H1 (cell line): Measurements from ENCODE around the gene DDX31. TPM values are rescaled to one million over a fixed set of nuclear protein-coding genes. Genes with fewer than 3 reads are reported as not detected.

Source experiments
- EGR1 ChIP-seq: IDR thresholded peaks from 2 replicates; pipeline ENCODE4 v1.6.1; 2011; ENCODE audit warnings: low read depth, low read length, borderline replicate concordance
- FOSL1 ChIP-seq: IDR thresholded peaks from 2 replicates; pipeline ENCODE4 v1.6.1; 2011; ENCODE audit warnings: mild to moderate bottlenecking, low read depth, low read length, moderate library complexity; ENCODE audit not compliant: insufficient read depth
- KDM5A ChIP-seq: fragments of 200-600 bp; IDR thresholded peaks from 2 replicates; pipeline ENCODE4 v1.7.1; 2012; ENCODE audit warnings: mild to moderate bottlenecking, low read length, inconsistent platforms, mixed read lengths
- NRF1 ChIP-seq: IDR thresholded peaks from 2 replicates; pipeline ENCODE4 v1.6.1; 2011; ENCODE audit warnings: mild to moderate bottlenecking, low read depth, low read length, improper control_type of control experiment
- POU5F1 ChIP-seq: IDR thresholded peaks from 2 replicates; pipeline ENCODE4 v1.6.1; 2011; ENCODE audit warnings: low read depth, mild to moderate bottlenecking, low read length, moderate library complexity
- RXRA ChIP-seq: IDR thresholded peaks from 2 replicates; pipeline ENCODE4 v1.6.1; 2011; ENCODE audit warnings: low read depth, mild to moderate bottlenecking, low read length, moderate library complexity; ENCODE audit not compliant: insufficient read depth
- SAP30 ChIP-seq: fragments of 300-600 bp; sonication (generic); IDR thresholded peaks from 2 replicates; pipeline ENCODE4 v1.7.1; 2012; ENCODE audit warnings: low read length, moderate library complexity, mild to moderate bottlenecking, inconsistent platforms; ENCODE audit not compliant: insufficient read depth, insufficient replicate concordance
- SIN3A ChIP-seq, 2 experiments: IDR thresholded peaks in 1 of 2; conservative IDR thresholded peaks in 1 of 2; 2 replicates each; pipeline ENCODE4 v1.6.1; 2011 to 2012; ENCODE audit warnings: low read length in 2 of 2, improper control_type of control experiment in 1 of 2, low read depth in 1 of 2, mild to moderate bottlenecking in 1 of 2
- TEAD4 ChIP-seq: IDR thresholded peaks from 2 replicates; pipeline ENCODE4 v1.6.1; 2012; ENCODE audit warnings: low read depth, low read length, inconsistent platforms, mixed read lengths
- polyA plus RNA-seq, 7 experiments: library from polyadenylated mRNA; depleted of rRNA in 3 of 7; stranded (reverse) in 5 of 7; unstranded in 2 of 7; fragments of >200 nt in 5 of 7; fragments of 200-250 nt in 2 of 7; gene quantifications; 1 replicate in 5 of 7; 2 replicates in 1 of 7; 4 replicates in 1 of 7; pipeline versions ENCODE4 v1.2.1 to v1.2.3, GENCODE V29; 2011 to 2013; ENCODE audit warnings: missing spikeins in 2 of 7, mixed read lengths in 2 of 7
- total RNA-seq: library from RNA; stranded (reverse); fragmentation: NEBNext Ultra II Directional; extraction: Animal tissue kit (Norgen Biotek cat#: 25700); gene quantifications from 2 replicates; pipeline ENCODE4 v1.2.1, GENCODE V29; 2021
- TF ChIP-seq, protein P1 (sequence below): fragments of 300-600 bp; sonication (generic); IDR thresholded peaks from 2 replicates; pipeline ENCODE4 v1.7.1; 2012; ENCODE audit warnings: low read length, moderate library complexity, mild to moderate bottlenecking, inconsistent platforms; ENCODE audit not compliant: insufficient replicate concordance

The DDX31 gene
- total and polyA plus RNA-seq, 2 of the 8 experiments (the other 6 are each of a cell fraction or from before 2014, with no cell fraction given): 9.5 to 23.7 TPM

DNA sequence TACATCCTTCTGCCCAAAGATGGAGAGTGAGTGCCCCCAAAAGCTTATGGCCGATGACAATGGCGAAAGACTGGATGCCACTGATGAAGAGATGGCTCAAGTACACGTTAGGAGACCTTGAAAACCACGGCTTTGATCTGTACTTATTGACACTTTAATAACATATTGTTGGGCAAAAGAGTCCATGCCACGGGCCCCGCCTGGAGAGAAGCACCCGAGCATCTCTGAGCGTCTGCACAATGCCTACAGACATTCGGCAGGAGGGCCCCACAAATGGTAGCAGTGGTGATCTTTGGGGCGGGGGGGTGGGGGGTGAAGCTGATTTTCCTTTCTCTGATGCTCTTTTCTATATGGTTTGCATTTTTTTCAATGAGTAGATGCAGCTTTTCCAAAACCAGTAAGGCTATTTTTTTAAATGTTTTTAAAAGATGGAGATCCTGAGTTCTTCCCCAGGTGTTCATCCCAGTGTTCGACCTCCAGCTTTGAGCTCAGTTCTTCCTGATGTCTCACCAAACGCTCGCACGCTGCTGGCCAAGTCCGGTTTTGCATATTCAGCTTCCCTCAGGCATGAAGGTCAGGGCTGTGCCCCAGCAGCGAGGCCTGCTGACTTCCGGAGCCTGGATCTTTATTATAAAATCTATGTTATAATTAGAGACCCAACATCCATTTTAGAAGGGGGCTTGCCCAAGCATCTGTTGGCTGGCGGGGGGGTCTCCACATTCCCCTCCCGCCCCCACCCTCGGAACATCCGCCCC, 121.6 kb downstream of the DDX31 start (continued):
- TF ChIP-seq, protein P1, sequence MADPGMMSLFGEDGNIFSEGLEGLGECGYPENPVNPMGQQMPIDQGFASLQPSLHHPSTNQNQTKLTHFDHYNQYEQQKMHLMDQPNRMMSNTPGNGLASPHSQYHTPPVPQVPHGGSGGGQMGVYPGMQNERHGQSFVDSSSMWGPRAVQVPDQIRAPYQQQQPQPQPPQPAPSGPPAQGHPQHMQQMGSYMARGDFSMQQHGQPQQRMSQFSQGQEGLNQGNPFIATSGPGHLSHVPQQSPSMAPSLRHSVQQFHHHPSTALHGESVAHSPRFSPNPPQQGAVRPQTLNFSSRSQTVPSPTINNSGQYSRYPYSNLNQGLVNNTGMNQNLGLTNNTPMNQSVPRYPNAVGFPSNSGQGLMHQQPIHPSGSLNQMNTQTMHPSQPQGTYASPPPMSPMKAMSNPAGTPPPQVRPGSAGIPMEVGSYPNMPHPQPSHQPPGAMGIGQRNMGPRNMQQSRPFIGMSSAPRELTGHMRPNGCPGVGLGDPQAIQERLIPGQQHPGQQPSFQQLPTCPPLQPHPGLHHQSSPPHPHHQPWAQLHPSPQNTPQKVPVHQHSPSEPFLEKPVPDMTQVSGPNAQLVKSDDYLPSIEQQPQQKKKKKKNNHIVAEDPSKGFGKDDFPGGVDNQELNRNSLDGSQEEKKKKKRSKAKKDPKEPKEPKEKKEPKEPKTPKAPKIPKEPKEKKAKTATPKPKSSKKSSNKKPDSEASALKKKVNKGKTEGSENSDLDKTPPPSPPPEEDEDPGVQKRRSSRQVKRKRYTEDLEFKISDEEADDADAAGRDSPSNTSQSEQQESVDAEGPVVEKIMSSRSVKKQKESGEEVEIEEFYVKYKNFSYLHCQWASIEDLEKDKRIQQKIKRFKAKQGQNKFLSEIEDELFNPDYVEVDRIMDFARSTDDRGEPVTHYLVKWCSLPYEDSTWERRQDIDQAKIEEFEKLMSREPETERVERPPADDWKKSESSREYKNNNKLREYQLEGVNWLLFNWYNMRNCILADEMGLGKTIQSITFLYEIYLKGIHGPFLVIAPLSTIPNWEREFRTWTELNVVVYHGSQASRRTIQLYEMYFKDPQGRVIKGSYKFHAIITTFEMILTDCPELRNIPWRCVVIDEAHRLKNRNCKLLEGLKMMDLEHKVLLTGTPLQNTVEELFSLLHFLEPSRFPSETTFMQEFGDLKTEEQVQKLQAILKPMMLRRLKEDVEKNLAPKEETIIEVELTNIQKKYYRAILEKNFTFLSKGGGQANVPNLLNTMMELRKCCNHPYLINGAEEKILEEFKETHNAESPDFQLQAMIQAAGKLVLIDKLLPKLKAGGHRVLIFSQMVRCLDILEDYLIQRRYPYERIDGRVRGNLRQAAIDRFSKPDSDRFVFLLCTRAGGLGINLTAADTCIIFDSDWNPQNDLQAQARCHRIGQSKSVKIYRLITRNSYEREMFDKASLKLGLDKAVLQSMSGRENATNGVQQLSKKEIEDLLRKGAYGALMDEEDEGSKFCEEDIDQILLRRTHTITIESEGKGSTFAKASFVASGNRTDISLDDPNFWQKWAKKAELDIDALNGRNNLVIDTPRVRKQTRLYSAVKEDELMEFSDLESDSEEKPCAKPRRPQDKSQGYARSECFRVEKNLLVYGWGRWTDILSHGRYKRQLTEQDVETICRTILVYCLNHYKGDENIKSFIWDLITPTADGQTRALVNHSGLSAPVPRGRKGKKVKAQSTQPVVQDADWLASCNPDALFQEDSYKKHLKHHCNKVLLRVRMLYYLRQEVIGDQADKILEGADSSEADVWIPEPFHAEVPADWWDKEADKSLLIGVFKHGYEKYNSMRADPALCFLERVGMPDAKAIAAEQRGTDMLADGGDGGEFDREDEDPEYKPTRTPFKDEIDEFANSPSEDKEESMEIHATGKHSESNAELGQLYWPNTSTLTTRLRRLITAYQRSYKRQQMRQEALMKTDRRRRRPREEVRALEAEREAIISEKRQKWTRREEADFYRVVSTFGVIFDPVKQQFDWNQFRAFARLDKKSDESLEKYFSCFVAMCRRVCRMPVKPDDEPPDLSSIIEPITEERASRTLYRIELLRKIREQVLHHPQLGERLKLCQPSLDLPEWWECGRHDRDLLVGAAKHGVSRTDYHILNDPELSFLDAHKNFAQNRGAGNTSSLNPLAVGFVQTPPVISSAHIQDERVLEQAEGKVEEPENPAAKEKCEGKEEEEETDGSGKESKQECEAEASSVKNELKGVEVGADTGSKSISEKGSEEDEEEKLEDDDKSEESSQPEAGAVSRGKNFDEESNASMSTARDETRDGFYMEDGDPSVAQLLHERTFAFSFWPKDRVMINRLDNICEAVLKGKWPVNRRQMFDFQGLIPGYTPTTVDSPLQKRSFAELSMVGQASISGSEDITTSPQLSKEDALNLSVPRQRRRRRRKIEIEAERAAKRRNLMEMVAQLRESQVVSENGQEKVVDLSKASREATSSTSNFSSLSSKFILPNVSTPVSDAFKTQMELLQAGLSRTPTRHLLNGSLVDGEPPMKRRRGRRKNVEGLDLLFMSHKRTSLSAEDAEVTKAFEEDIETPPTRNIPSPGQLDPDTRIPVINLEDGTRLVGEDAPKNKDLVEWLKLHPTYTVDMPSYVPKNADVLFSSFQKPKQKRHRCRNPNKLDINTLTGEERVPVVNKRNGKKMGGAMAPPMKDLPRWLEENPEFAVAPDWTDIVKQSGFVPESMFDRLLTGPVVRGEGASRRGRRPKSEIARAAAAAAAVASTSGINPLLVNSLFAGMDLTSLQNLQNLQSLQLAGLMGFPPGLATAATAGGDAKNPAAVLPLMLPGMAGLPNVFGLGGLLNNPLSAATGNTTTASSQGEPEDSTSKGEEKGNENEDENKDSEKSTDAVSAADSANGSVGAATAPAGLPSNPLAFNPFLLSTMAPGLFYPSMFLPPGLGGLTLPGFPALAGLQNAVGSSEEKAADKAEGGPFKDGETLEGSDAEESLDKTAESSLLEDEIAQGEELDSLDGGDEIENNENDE: no peak
- no peak for TF ChIP-seq SAP30
- TF ChIP-seq SIN3A (conservative IDR thresholded peaks at IDR 0.05 in 1 of 2, IDR thresholded peaks at IDR 0.05 in 1 of 2; ENCODE audit: low read depth in 1 of 2, low read length in 2 of 2): no peak
- no peak for TF ChIP-seq EGR1
- TF ChIP-seq POU5F1: no peak
- TF ChIP-seq RXRA: no peak
- no peak for TF ChIP-seq TEAD4
- TF ChIP-seq KDM5A: no peak
- no peak for TF ChIP-seq FOSL1
- TF ChIP-seq NRF1: no peak
